Measurements from ENCODE around the gene CH25H.
"Not testable (repeated sequence)": the region's sequence is repeated elsewhere in the genome, so short reads cannot be mapped to it uniquely, and the experiment has no call there.

Gene CH25H

GRCh38 chr10:89204621-89205185 lies 2.4 kb downstream of the CH25H start:
- H3K27ac ChIP-seq = no peak overlapping the region
- no peak for TF ChIP-seq CTCF (IDR thresholded peaks at IDR 0.05)
- intact Hi-C loops (cut with DNase I; ENCODE audit: low total_unique reads) = no loop called here

GRCh38 chr10:89203237-89203636 lies 3.9 kb downstream of the CH25H start:
- no peak for DNase-seq
- H3K36me3 ChIP-seq = no peaks in the 10 kb centered on the region
- peaks cover 0 to 17% (median 12%) of the 10 kb centered on the region in 4 donors for H3K4me1 ChIP-seq
- H3K9me3 ChIP-seq = no peaks in the 10 kb centered on the region
- no peak overlapping the region for H3K27ac ChIP-seq
- intact Hi-C loops (cut with DNase I; ENCODE audit: low total_unique reads) = no loop called here
- H3K27me3 ChIP-seq = peaks cover 0 to 20% of the 10 kb centered on the region in 2 donors
- H3K4me3 ChIP-seq = no peak overlapping the region
- TF ChIP-seq CTCF (IDR thresholded peaks at IDR 0.05) = no peak

More at GRCh38 chr10:89204621-89205185, 2.4 kb downstream of the CH25H start:
- H3K4me1 ChIP-seq = peaks cover 0 to 19% (median 13%) of the 10 kb centered on the region in 4 donors
- DNase-seq = no peak
- no peaks in the 10 kb centered on the region for H3K9me3 ChIP-seq
- H3K36me3 ChIP-seq = no peaks in the 10 kb centered on the region
- no peak overlapping the region for H3K4me3 ChIP-seq
- H3K27me3 ChIP-seq = peaks cover 0 to 20% of the 10 kb centered on the region in 2 donors

DNA sequence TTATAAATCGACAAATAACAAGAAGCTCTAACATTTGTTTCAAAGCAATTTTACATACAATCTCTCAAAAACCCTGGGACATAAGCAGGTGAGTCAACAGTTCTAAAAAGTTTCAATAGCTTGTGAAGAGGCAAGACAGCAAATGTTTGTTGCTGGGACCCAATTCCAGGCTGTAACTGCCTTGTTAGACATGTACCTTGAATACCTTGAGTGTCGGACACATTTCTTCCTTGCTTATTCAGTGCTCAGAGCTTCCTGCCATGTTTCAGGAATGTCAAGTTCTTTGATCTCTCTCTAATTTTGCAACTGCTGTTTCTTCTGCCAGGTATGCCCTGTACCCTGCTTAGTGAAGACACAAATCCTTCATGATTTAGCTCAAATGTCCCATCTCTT lies 5.1 kb downstream of the CH25H start:
- DNase-seq = no peak
- Histone ChIP-seq H3K9me3 (no peaks in the 10 kb centered on the region), H3K27me3 (peaks cover 0 to 20% of the 10 kb centered on the region in 2 donors), H3K4me3 (no peak overlapping the region), H3K27ac (no peak overlapping the region), H3K4me1 (peaks cover 0 to 9% (median 8%) of the 10 kb centered on the region in 4 donors), H3K36me3 (no peaks in the 10 kb centered on the region)
- intact Hi-C loops (cut with DNase I; ENCODE audit: low total_unique reads) = no loop called here
- TF ChIP-seq CTCF (IDR thresholded peaks at IDR 0.05) = no peak

DNA sequence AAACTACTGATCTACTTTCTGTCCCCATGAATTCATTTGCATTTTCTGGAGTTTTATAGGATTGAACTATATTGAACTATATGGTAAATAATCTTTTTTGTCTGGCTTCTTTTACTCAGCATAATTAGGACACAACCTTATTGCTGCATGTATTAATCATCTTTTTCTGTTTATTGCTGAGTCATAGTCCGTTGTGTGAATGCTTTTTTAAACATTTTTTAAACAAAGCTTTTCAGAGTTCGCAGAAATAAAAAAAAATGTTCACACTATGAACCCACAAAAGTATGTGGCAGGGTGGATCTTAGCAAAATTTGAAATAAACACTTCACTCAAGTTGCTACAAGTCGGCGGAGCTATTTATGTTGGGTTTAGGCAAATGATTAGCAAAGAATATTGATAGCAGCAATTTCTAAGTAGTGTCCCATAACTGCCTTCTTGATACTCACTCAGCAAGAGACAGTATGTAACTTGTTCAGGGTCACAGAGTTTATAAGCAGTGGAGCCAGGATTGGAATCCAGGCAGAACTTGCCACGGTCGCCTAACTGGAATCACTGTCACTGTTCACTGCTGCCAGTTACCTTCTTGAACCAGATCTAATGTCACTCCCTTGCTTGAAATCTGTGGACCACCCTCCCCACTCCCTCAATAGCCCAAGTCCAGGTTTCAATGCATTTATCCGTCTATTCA lies 5.6 kb downstream of the CH25H start:
- H3K9me3 ChIP-seq = no peaks in the 10 kb centered on the region
- no peak overlapping the region for H3K4me3 ChIP-seq
- no peak for TF ChIP-seq CTCF (IDR thresholded peaks at IDR 0.05)
- H3K36me3 ChIP-seq = no peaks in the 10 kb centered on the region
- peaks cover 0 to 3% (median 3%) of the 10 kb centered on the region in 4 donors for H3K4me1 ChIP-seq
- intact Hi-C loops (cut with DNase I; ENCODE audit: low total_unique reads) = no loop called here
- no peak for DNase-seq
- no peak overlapping the region for H3K27ac ChIP-seq
- peaks cover 0 to 16% of the 10 kb centered on the region in 2 donors for H3K27me3 ChIP-seq

DNA sequence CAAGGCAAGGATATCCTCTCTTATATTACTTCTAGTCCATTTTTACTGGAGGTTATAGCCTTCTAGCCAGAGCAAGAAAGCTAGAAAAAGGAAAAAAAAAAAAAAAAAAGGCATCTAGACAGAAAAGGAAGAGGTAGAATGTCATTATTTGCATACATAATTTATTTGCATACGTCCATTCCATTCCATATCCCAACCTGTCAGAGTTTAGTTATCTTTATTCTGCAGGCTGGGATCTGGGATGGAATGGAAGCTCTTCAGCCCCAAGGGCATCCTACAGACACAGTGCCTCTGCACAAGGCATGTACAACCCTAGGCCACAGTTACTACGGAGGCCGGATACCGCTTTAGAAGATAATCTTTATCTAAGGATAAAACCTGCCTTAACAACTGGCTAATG lies 9.6 kb downstream of the CH25H start:
- Histone ChIP-seq H3K27me3 (peaks cover 0 to 2% of the 10 kb centered on the region in 2 donors), H3K9me3 (no peaks in the 10 kb centered on the region), H3K36me3 (no peaks in the 10 kb centered on the region), H3K4me3 (no peak overlapping the region), H3K4me1 (no peaks in the 10 kb centered on the region), H3K27ac (no peak overlapping the region)
- intact Hi-C loops (cut with DNase I; ENCODE audit: low total_unique reads) = no loop called here
- no peak for DNase-seq
- TF ChIP-seq CTCF (IDR thresholded peaks at IDR 0.05) = no peak

DNA sequence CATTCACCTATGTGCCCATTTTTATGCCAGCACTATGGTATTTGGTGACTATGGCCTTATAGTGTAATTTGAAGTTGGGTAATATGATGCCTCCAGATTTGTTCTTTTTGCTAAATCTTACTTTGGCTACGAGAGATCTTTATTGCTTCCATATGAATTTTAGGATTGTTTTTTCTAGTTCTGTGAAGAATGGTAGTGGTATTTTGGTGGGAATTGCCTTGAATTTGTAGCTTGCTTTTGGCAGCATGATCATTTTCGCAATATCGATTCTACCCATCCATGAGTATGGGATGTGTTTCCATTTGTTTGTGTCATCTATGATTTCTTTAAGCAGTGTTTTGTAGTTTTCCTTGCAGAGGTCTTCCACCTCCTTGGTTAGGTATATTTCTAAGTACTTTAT lies 15.8 kb downstream of the CH25H start:
- not testable (repeated sequence) for DNase-seq, H3K36me3 ChIP-seq, H3K9me3 ChIP-seq, H3K4me1 ChIP-seq, H3K27me3 ChIP-seq, H3K27ac ChIP-seq, H3K4me3 ChIP-seq
- intact Hi-C loops (cut with DNase I; ENCODE audit: low total_unique reads) = loop anchor here (5.0 kb wide), 1 partner anchor 329 kb away; no protein-coding TSS in a partner anchor
